ENCODE measurements around the gene HBG2.

- TF ChIP-seq GATA2 (IDR thresholded peaks at IDR 0.05; ENCODE audit: low read depth, low read length) (no peak), GATA3 (IDR thresholded peaks at IDR 0.05; ENCODE audit: low read depth, low read length) (no peak)
Observed at GRCh38 chr11:5277807-5278382, 23.3 kb upstream of the HBG2 start.
